PC-9 (cell line): Measurements from ENCODE around the gene ITPRIPL2. TPM values are rescaled to one million over a fixed set of nuclear protein-coding genes. Genes with fewer than 3 reads are reported as not detected.

Source experiments
- BruUV-seq: library from RNA; stranded (reverse); fragments of 400-500 nt; replicated peaks from 2 replicates; lab custom pipeline; 2021; lab: Mats Ljungman, UMichigan
- CTCF ChIA-PET: fragments of 300-600 bp; sonication (Branson Sonifier 250); formaldehyde crosslinking; loops from one replicate; lab custom pipeline; 2022; ENCODE audit warnings: antibody characterized with exemption; lab: Charles Lee
- POLR2A ChIA-PET: fragments of 300-600 bp; sonication (Branson Sonifier 250); formaldehyde crosslinking; loops from one replicate; lab custom pipeline; 2022; ENCODE audit warnings: antibody characterized with exemption; ENCODE audit not compliant: unreplicated experiment; lab: Charles Lee
- DNase-seq, 2 experiments: peaks; one replicate each; pipeline versions ENCODE4 v3.0.0 to v3.0.0-alpha.2; 2015 to 2022; ENCODE audit warnings: mixed read lengths in 1 of 2
- H2AFZ ChIP-seq: fragments of 200-600 bp; sonication (generic); 2 replicates; pipeline ENCODE4 v1.8.1; 2017; ENCODE audit warnings: antibody characterized with exemption
- H3F3A ChIP-seq: fragments of 200-600 bp; sonication (generic); 2 replicates; pipeline ENCODE4 v1.8.1; 2017; ENCODE audit warnings: antibody characterized with exemption, mild to moderate bottlenecking, low read depth; ENCODE audit not compliant: insufficient read depth
- H3K27ac ChIP-seq: fragments of 200-600 bp; sonication (generic); 2 replicates; pipeline ENCODE4 v1.6.1; 2016; ENCODE audit warnings: mixed run types
- H3K27me3 ChIP-seq: fragments of 200-600 bp; sonication (generic); 2 replicates; pipeline ENCODE4 v1.6.1; 2016; ENCODE audit warnings: low read depth, mixed run types; ENCODE audit not compliant: insufficient read depth
- H3K36me3 ChIP-seq: fragments of 200-600 bp; sonication (generic); 2 replicates; pipeline ENCODE4 v1.6.1; 2016; ENCODE audit warnings: low read depth, mixed run types
- H3K4me1 ChIP-seq: fragments of 200-600 bp; sonication (generic); replicated peaks from 2 replicates; pipeline ENCODE4 v1.6.1; 2016; ENCODE audit warnings: mixed run types; ENCODE audit not compliant: insufficient read depth
- H3K4me2 ChIP-seq: fragments of 200-600 bp; sonication (generic); 2 replicates; pipeline ENCODE4 v1.6.1; 2017; ENCODE audit warnings: mixed run types
- H3K4me3 ChIP-seq: fragments of 200-600 bp; sonication (generic); 2 replicates; pipeline ENCODE4 v1.6.1; 2016; ENCODE audit warnings: mixed run types
- H3K79me2 ChIP-seq: fragments of 200-600 bp; sonication (generic); 2 replicates; pipeline ENCODE4 v1.6.1; 2017; ENCODE audit warnings: low read depth, mixed run types
- H3K9me2 ChIP-seq: fragments of 200-600 bp; sonication (generic); 2 replicates; pipeline ENCODE4 v1.8.1; 2017; ENCODE audit warnings: mild to moderate bottlenecking; ENCODE audit not compliant: insufficient read depth
- H3K9me3 ChIP-seq: fragments of 200-600 bp; sonication (generic); 2 replicates; pipeline ENCODE4 v1.8.1; 2016; ENCODE audit warnings: low read depth; ENCODE audit not compliant: insufficient read depth
- H4K20me1 ChIP-seq: fragments of 200-600 bp; sonication (generic); 2 replicates; pipeline ENCODE4 v1.8.1; 2017; ENCODE audit not compliant: insufficient read depth
- EZH2 ChIP-seq: fragments of 200-600 bp; sonication (generic); IDR thresholded peaks from 2 replicates; pipeline ENCODE4 v1.8.0; 2017; ENCODE audit warnings: antibody characterized with exemption, low read depth
- intact Hi-C: fragments of 100-400 bp; cut with micrococcal nuclease; formaldehyde crosslinking; loops from one replicate; pipeline ENCODE4 v1.10.0; 2022; ENCODE audit not compliant: unreplicated experiment
- total RNA-seq: library from RNA; stranded (reverse); gene quantifications from 2 replicates; pipeline ENCODE4 v1.2.3, GENCODE V29; 2021
- TF ChIP-seq, protein P1 (sequence below): fragments of 200-600 bp; sonication (generic); conservative IDR thresholded peaks from 2 replicates; pipeline ENCODE4 v1.6.1; 2017; ENCODE audit warnings: mixed run types, antibody characterized with exemption, mild to moderate bottlenecking, moderate library complexity

Gene ITPRIPL2
- total RNA-seq, 1 experiment from 2014 or later = 117 TPM

GRCh38 chr16:19139436-19140091, 25.8 kb downstream of the ITPRIPL2 start:
- Histone ChIP-seq H2AFZ (no peak overlapping the region), H3K27ac (peak overlapping the region; percentile 92; the same call in 1 of the 2 replicates), H4K20me1 (no peaks in the 10 kb centered on the region), H3K4me1 (peaks cover 54% of the 10 kb centered on the region), H3K9me3 (no peaks in the 10 kb centered on the region), H3K36me3 (no peaks in the 10 kb centered on the region), H3K9me2 (no peaks in the 10 kb centered on the region), H3K4me2 (peak overlapping the region; percentile 49), H3F3A (peaks cover 42% of the 10 kb centered on the region), H3K27me3 (no peaks in the 10 kb centered on the region), H3K4me3 (no peak overlapping the region), H3K79me2 (no peaks in the 10 kb centered on the region; the same call in 1 of the 2 replicates)
- intact Hi-C loops = no loop called here
- POLR2A ChIA-PET = interaction anchor here (0.6 kb wide), 1 partner anchor 17 kb away, joined by 4 read pairs; no protein-coding TSS in a partner anchor
- TF ChIP-seq, protein P1, sequence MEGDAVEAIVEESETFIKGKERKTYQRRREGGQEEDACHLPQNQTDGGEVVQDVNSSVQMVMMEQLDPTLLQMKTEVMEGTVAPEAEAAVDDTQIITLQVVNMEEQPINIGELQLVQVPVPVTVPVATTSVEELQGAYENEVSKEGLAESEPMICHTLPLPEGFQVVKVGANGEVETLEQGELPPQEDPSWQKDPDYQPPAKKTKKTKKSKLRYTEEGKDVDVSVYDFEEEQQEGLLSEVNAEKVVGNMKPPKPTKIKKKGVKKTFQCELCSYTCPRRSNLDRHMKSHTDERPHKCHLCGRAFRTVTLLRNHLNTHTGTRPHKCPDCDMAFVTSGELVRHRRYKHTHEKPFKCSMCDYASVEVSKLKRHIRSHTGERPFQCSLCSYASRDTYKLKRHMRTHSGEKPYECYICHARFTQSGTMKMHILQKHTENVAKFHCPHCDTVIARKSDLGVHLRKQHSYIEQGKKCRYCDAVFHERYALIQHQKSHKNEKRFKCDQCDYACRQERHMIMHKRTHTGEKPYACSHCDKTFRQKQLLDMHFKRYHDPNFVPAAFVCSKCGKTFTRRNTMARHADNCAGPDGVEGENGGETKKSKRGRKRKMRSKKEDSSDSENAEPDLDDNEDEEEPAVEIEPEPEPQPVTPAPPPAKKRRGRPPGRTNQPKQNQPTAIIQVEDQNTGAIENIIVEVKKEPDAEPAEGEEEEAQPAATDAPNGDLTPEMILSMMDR = no peak
- TF ChIP-seq EZH2 = no peak
- BruUV-seq = no TSS peak
- CTCF ChIA-PET = interaction anchor here (0.5 to 1.7 kb wide), 3 partner anchors 21 to 54 kb away, joined by 3 to 5 read pairs (median 3); no protein-coding TSS in a partner anchor
- no peak for DNase-seq

- H2AFZ ChIP-seq = no peak overlapping the region
- no peaks in the 10 kb centered on the region for H3K27me3 ChIP-seq
- no peaks in the 10 kb centered on the region for H3K9me3 ChIP-seq
- no peak for TF ChIP-seq EZH2
- TF ChIP-seq, protein P1 = no peak
- H3K4me1 ChIP-seq = peaks cover 46% of the 10 kb centered on the region
- no peaks in the 10 kb centered on the region; the same call in 1 of the 2 replicates for H3K79me2 ChIP-seq
- H3K4me2 ChIP-seq = no peak overlapping the region
- H3F3A ChIP-seq = peaks cover 40% of the 10 kb centered on the region
- H4K20me1 ChIP-seq = no peaks in the 10 kb centered on the region
- no peaks in the 10 kb centered on the region for H3K36me3 ChIP-seq
- ChIA-PET CTCF (no interaction called here), POLR2A (no interaction called here)
- no peak overlapping the region for H3K4me3 ChIP-seq
- no TSS peak for BruUV-seq
- DNase-seq = no peak
- H3K27ac ChIP-seq = no peak overlapping the region
- H3K9me2 ChIP-seq = no peaks in the 10 kb centered on the region
- intact Hi-C loops = no loop called here
These were observed 26.6 kb downstream of the ITPRIPL2 start for GRCh38 chr16:19140396-19140795.

- H3K9me3 ChIP-seq = no peaks in the 10 kb centered on the region
- H3K9me2 ChIP-seq = no peaks in the 10 kb centered on the region
- H2AFZ ChIP-seq = no peak overlapping the region
- no peak overlapping the region for H3K4me3 ChIP-seq
- H4K20me1 ChIP-seq = no peaks in the 10 kb centered on the region
- TF ChIP-seq, protein P1 = no peak
- no peak for TF ChIP-seq EZH2
- H3K79me2 ChIP-seq = no peaks in the 10 kb centered on the region
- no peaks in the 10 kb centered on the region for H3K36me3 ChIP-seq
- no peaks in the 10 kb centered on the region for H3K27me3 ChIP-seq
- peaks cover 15% of the 10 kb centered on the region for H3F3A ChIP-seq
- no peak for DNase-seq
- H3K27ac ChIP-seq = no peak overlapping the region
- POLR2A ChIA-PET = no interaction called here
- peaks cover 19% of the 10 kb centered on the region for H3K4me1 ChIP-seq
- BruUV-seq = no TSS peak
- intact Hi-C loops = no loop called here
- no peak overlapping the region for H3K4me2 ChIP-seq
- CTCF ChIA-PET = no interaction called here
These were observed 29.3 kb downstream of the ITPRIPL2 start for GRCh38 chr16:19142939-19143598.
